ENCODE data around the gene AK1. TPM values are rescaled to one million over a fixed set of nuclear protein-coding genes. Genes with fewer than 3 reads are reported as not detected.

The AK1 gene
- 127 TPM for polyA plus RNA-seq (2013, experiment 1 of 2)
- 132 TPM for polyA plus RNA-seq (2013, experiment 2 of 2)

GRCh38 chr9:127877566-127877998, at the start of gene AK1:
Gene AK1 (minus strand): TSS chr9:127877675. CDS start chr9:127874617, 3,058 bp downstream.
- Histone ChIP-seq H2BK120ac (ENCODE audit: low read depth, low read length) (peak within 1 kb of the TSS; percentile 86), H3K9me3 (ENCODE audit: control insufficient read depth, low read length) (no peaks in the 10 kb centered on the region), H2AK5ac (ENCODE audit: low read length, severe bottlenecking) (peak within 1 kb of the TSS; percentile 57), H2BK15ac (ENCODE audit: low read depth, poor library complexity, severe bottlenecking) (peak within 1 kb of the TSS; percentile 88), H3K79me1 (replicated peaks; ENCODE audit: low read length, poor library complexity, severe bottlenecking) (peaks cover 19% of the 10 kb centered on the region), H3K4me3 (ENCODE audit: insufficient read depth in 1 of 2, low read depth in 1 of 2, low read length in 2 of 2) (peak within 1 kb of the TSS; percentile 57 to 90), H3K9ac (ENCODE audit: low read length) (peak within 1 kb of the TSS; percentile 93), H3K4me1 (ENCODE audit: control insufficient read depth, insufficient read depth, low read depth, low read length) (peaks cover 44% of the 10 kb centered on the region), H3K18ac (ENCODE audit: low read depth in 1 of 2, low read length in 2 of 2) (peak within 1 kb of the TSS; percentile 80 to 94), H2AFZ (ENCODE audit: low read depth, low read length) (peak within 1 kb of the TSS; percentile 87), H2BK5ac (ENCODE audit: low read depth, low read length, poor library complexity, severe bottlenecking) (no peak within 1 kb of the TSS), H4K91ac (ENCODE audit: low read length) (peak within 1 kb of the TSS; percentile 96), H3K4me2 (ENCODE audit: low read length, poor library complexity, severe bottlenecking) (peak within 1 kb of the TSS; percentile 93), H3K27me3 (ENCODE audit: control insufficient read depth in 1 of 2, insufficient read depth in 1 of 2, low read length in 2 of 2) (no peaks in the 10 kb centered on the region), H3K27ac (ENCODE audit: low read length, poor library complexity, severe bottlenecking) (no peak within 1 kb of the TSS), H3K14ac (ENCODE audit: low read length in 2 of 2) (peak within 1 kb of the TSS; percentile 43 to 56), H3K23ac (ENCODE audit: low read length in 2 of 2) (peak within 1 kb of the TSS in 1 of 2 experiments; percentile 63), H4K8ac (ENCODE audit: low read length) (peak within 1 kb of the TSS; percentile 88), H2BK12ac (ENCODE audit: low read length in 2 of 2) (peak within 1 kb of the TSS; percentile 79 to 85), H3K4ac (ENCODE audit: low read depth in 1 of 2, low read length in 2 of 2) (peak within 1 kb of the TSS; percentile 94), H3K36me3 (ENCODE audit: control insufficient read depth in 1 of 2, insufficient read depth in 2 of 2, low read depth in 1 of 2, low read length in 2 of 2) (peaks cover 16 to 21% of the 10 kb centered on the region in 2 experiments)
- 2% methylated on average over 33 of the region's 44 CpGs for WGBS
- DNase-seq = peak; percentile 74

- Histone ChIP-seq H3K14ac (ENCODE audit: low read length in 2 of 2) (peak overlapping the region in 1 of 2 experiments; percentile 69), H2AK5ac (ENCODE audit: low read length, severe bottlenecking) (no peak overlapping the region), H2BK5ac (ENCODE audit: low read depth, low read length, poor library complexity, severe bottlenecking) (no peak overlapping the region), H4K91ac (ENCODE audit: low read length) (no peak overlapping the region), H3K4me3 (ENCODE audit: insufficient read depth in 1 of 2, low read depth in 1 of 2, low read length in 2 of 2) (peak overlapping the region; percentile 41 to 72), H3K18ac (ENCODE audit: low read depth in 1 of 2, low read length in 2 of 2) (peak overlapping the region in 1 of 2 experiments; percentile 72), H2AFZ (ENCODE audit: low read depth, low read length) (peak overlapping the region; percentile 47), H3K4me1 (ENCODE audit: control insufficient read depth, insufficient read depth, low read depth, low read length) (peaks cover 39% of the 10 kb centered on the region), H3K9ac (ENCODE audit: low read length) (peak overlapping the region; percentile 71), H2BK120ac (ENCODE audit: low read depth, low read length) (no peak overlapping the region), H3K4ac (ENCODE audit: low read depth in 1 of 2, low read length in 2 of 2) (no peak overlapping the region), H2BK12ac (ENCODE audit: low read length in 2 of 2) (peak overlapping the region in 1 of 2 experiments; percentile 37), H3K23ac (ENCODE audit: low read length in 2 of 2) (peak overlapping the region in 1 of 2 experiments; percentile 61), H4K8ac (ENCODE audit: low read length) (no peak overlapping the region), H3K79me1 (replicated peaks; ENCODE audit: low read length, poor library complexity, severe bottlenecking) (no peaks in the 10 kb centered on the region), H3K9me3 (ENCODE audit: control insufficient read depth, low read length) (no peaks in the 10 kb centered on the region), H2BK15ac (ENCODE audit: low read depth, poor library complexity, severe bottlenecking) (no peak overlapping the region), H3K27me3 (ENCODE audit: control insufficient read depth in 1 of 2, insufficient read depth in 1 of 2, low read length in 2 of 2) (peaks cover 0 to 30% of the 10 kb centered on the region in 2 experiments), H3K36me3 (ENCODE audit: control insufficient read depth in 1 of 2, insufficient read depth in 2 of 2, low read depth in 1 of 2, low read length in 2 of 2) (peaks cover 2 to 4% of the 10 kb centered on the region in 2 experiments), H3K27ac (ENCODE audit: low read length, poor library complexity, severe bottlenecking) (no peak overlapping the region), H3K4me2 (ENCODE audit: low read length, poor library complexity, severe bottlenecking) (peak overlapping the region; percentile 81)
- 3% methylated on average over 13 of the region's 19 CpGs for WGBS
- peak; percentile 48 for DNase-seq
Observed at GRCh38 chr9:127926906-127927200, 49.4 kb upstream of the AK1 start.

- Histone ChIP-seq H2BK15ac (ENCODE audit: low read depth, poor library complexity, severe bottlenecking) (peak overlapping the region; percentile 67), H2BK5ac (ENCODE audit: low read depth, low read length, poor library complexity, severe bottlenecking) (no peak overlapping the region), H3K36me3 (ENCODE audit: control insufficient read depth in 1 of 2, insufficient read depth in 2 of 2, low read depth in 1 of 2, low read length in 2 of 2) (peaks cover 2 to 4% of the 10 kb centered on the region in 2 experiments), H3K9ac (ENCODE audit: low read length) (peak overlapping the region; percentile 71), H3K4me2 (ENCODE audit: low read length, poor library complexity, severe bottlenecking) (no peak overlapping the region), H2AFZ (ENCODE audit: low read depth, low read length) (no peak overlapping the region), H3K23ac (ENCODE audit: low read length in 2 of 2) (peak overlapping the region in 1 of 2 experiments; percentile 28), H3K27ac (ENCODE audit: low read length, poor library complexity, severe bottlenecking) (no peak overlapping the region), H4K91ac (ENCODE audit: low read length) (no peak overlapping the region), H3K79me1 (replicated peaks; ENCODE audit: low read length, poor library complexity, severe bottlenecking) (no peaks in the 10 kb centered on the region), H3K18ac (ENCODE audit: low read depth in 1 of 2, low read length in 2 of 2) (peak overlapping the region in 1 of 2 experiments; percentile 72), H3K4me3 (ENCODE audit: insufficient read depth in 1 of 2, low read depth in 1 of 2, low read length in 2 of 2) (peak overlapping the region in 1 of 2 experiments; percentile 72), H3K4ac (ENCODE audit: low read depth in 1 of 2, low read length in 2 of 2) (no peak overlapping the region), H3K14ac (ENCODE audit: low read length in 2 of 2) (no peak overlapping the region), H2BK120ac (ENCODE audit: low read depth, low read length) (no peak overlapping the region), H3K27me3 (ENCODE audit: control insufficient read depth in 1 of 2, insufficient read depth in 1 of 2, low read length in 2 of 2) (peaks cover 0 to 30% of the 10 kb centered on the region in 2 experiments), H4K8ac (ENCODE audit: low read length) (peak overlapping the region; percentile 45), H3K4me1 (ENCODE audit: control insufficient read depth, insufficient read depth, low read depth, low read length) (peaks cover 35% of the 10 kb centered on the region), H2BK12ac (ENCODE audit: low read length in 2 of 2) (peak overlapping the region in 1 of 2 experiments; percentile 0), H3K9me3 (ENCODE audit: control insufficient read depth, low read length) (no peaks in the 10 kb centered on the region), H2AK5ac (ENCODE audit: low read length, severe bottlenecking) (no peak overlapping the region)
- no peak for DNase-seq
- WGBS = 72% methylated on average over 14 of the region's 14 CpGs
Observed at GRCh38 chr9:127925959-127926905, 48.8 kb upstream of the AK1 start.

All from mesenchymal stem cell (in vitro differentiated cells and primary cell).